Measurements from ENCODE around the gene LRRN4.

The LRRN4 gene

DNA sequence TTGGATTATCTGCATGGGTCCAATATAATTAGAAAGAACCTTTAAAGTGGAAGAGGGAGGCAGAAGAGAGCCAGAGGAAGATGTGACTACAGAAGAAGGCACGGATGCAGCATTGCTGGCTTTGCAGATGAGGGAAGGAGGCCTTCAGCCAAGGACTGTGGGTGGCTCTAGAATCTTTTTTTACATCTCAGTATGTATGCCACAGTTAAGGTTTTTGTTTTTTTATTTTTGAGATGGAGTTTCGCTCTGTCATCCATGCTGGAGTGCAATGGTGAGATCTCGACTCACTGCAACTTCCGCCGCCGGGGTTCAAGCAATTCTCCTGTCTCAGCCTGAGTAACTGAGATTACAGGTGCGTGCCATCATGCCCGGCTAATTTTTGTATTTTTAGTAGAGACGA is 54.1 kb downstream of the LRRN4 start (continued):
- no peak for TF ChIP-seq PATZ1 (CRISPR knock-in tag; IDR thresholded peaks at IDR 0.05; ENCODE audit: borderline replicate concordance)
- no peak for TF ChIP-seq OSR1 (CRISPR knock-in tag; IDR thresholded peaks at IDR 0.05)

- TF ChIP-seq PATZ1 (CRISPR knock-in tag; IDR thresholded peaks at IDR 0.05; ENCODE audit: borderline replicate concordance): no peak
- no peak for TF ChIP-seq PPARA (CRISPR knock-in tag; IDR thresholded peaks at IDR 0.05; ENCODE audit: borderline replicate concordance)
- TF ChIP-seq BACH2 (CRISPR knock-in tag; IDR thresholded peaks at IDR 0.05; ENCODE audit: borderline replicate concordance): no peak
- TF ChIP-seq OSR1 (CRISPR knock-in tag; IDR thresholded peaks at IDR 0.05): no peak
- TF ChIP-seq ESRRG (CRISPR knock-in tag; IDR thresholded peaks at IDR 0.05): no peak
- no peak for TF ChIP-seq ISL1 (CRISPR knock-in tag; IDR thresholded peaks at IDR 0.05)
- TF ChIP-seq ARNTL (CRISPR knock-in tag; IDR thresholded peaks at IDR 0.05; ENCODE audit: borderline replicate concordance, low read depth): no peak
- TF ChIP-seq, protein P1, sequence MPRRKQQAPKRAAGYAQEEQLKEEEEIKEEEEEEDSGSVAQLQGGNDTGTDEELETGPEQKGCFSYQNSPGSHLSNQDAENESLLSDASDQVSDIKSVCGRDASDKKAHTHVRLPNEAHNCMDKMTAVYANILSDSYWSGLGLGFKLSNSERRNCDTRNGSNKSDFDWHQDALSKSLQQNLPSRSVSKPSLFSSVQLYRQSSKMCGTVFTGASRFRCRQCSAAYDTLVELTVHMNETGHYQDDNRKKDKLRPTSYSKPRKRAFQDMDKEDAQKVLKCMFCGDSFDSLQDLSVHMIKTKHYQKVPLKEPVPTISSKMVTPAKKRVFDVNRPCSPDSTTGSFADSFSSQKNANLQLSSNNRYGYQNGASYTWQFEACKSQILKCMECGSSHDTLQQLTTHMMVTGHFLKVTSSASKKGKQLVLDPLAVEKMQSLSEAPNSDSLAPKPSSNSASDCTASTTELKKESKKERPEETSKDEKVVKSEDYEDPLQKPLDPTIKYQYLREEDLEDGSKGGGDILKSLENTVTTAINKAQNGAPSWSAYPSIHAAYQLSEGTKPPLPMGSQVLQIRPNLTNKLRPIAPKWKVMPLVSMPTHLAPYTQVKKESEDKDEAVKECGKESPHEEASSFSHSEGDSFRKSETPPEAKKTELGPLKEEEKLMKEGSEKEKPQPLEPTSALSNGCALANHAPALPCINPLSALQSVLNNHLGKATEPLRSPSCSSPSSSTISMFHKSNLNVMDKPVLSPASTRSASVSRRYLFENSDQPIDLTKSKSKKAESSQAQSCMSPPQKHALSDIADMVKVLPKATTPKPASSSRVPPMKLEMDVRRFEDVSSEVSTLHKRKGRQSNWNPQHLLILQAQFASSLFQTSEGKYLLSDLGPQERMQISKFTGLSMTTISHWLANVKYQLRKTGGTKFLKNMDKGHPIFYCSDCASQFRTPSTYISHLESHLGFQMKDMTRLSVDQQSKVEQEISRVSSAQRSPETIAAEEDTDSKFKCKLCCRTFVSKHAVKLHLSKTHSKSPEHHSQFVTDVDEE (CRISPR knock-in tag; IDR thresholded peaks at IDR 0.05): no peak
- no peak for TF ChIP-seq RARB (CRISPR knock-in tag; IDR thresholded peaks at IDR 0.05)
- TF ChIP-seq ZNF565 (CRISPR knock-in tag; conservative IDR thresholded peaks at IDR 0.05; ENCODE audit: low read depth): no peak
- TF ChIP-seq TOX (CRISPR knock-in tag; IDR thresholded peaks at IDR 0.05; ENCODE audit: borderline replicate concordance): no peak
- TF ChIP-seq ZNF8 (CRISPR knock-in tag; IDR thresholded peaks at IDR 0.05): no peak
- TF ChIP-seq ZNF70 (CRISPR knock-in tag; IDR thresholded peaks at IDR 0.05): no peak
- no peak for TF ChIP-seq SNAI2 (CRISPR knock-in tag; IDR thresholded peaks at IDR 0.05)
- no peak for TF ChIP-seq ZC3H10 (CRISPR knock-in tag; IDR thresholded peaks at IDR 0.05)
- TF ChIP-seq, protein P2, sequence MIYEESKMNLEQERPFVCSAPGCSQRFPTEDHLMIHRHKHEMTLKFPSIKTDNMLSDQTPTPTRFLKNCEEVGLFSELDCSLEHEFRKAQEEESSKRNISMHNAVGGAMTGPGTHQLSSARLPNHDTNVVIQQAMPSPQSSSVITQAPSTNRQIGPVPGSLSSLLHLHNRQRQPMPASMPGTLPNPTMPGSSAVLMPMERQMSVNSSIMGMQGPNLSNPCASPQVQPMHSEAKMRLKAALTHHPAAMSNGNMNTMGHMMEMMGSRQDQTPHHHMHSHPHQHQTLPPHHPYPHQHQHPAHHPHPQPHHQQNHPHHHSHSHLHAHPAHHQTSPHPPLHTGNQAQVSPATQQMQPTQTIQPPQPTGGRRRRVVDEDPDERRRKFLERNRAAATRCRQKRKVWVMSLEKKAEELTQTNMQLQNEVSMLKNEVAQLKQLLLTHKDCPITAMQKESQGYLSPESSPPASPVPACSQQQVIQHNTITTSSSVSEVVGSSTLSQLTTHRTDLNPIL (CRISPR knock-in tag; IDR thresholded peaks at IDR 0.05; ENCODE audit: low read depth): no peak
- no peak for TF ChIP-seq POU6F1 (CRISPR knock-in tag; IDR thresholded peaks at IDR 0.05; ENCODE audit: borderline replicate concordance, low read depth)
- no peak for ATAC-seq
Measured at GRCh38 chr20:5996765-5997164, 57.1 kb downstream of the LRRN4 start.

- peak; percentile 88 for ATAC-seq
- TF ChIP-seq PATZ1 (CRISPR knock-in tag; IDR thresholded peaks at IDR 0.05; ENCODE audit: borderline replicate concordance) (peak; percentile 47; the same call in 1 of the 2 replicates), ZFP3 (CRISPR knock-in tag; IDR thresholded peaks at IDR 0.05) (no peak), ZNF70 (CRISPR knock-in tag; IDR thresholded peaks at IDR 0.05) (no peak), ZFP30 (CRISPR knock-in tag; IDR thresholded peaks at IDR 0.05) (no peak), GLIS3 (CRISPR knock-in tag; IDR thresholded peaks at IDR 0.05) (no peak), SNAI2 (CRISPR knock-in tag; IDR thresholded peaks at IDR 0.05) (peak; percentile 28; the same call in 1 of the 2 replicates), ARNTL (CRISPR knock-in tag; IDR thresholded peaks at IDR 0.05; ENCODE audit: borderline replicate concordance, low read depth) (no peak), RARB (CRISPR knock-in tag; IDR thresholded peaks at IDR 0.05) (no peak), ZC3H10 (CRISPR knock-in tag; IDR thresholded peaks at IDR 0.05) (no peak; the same call in 1 of the 2 replicates), TCF4 (CRISPR knock-in tag; IDR thresholded peaks at IDR 0.05; ENCODE audit: borderline replicate concordance) (no peak; the same call in 1 of the 2 replicates), PPARA (CRISPR knock-in tag; IDR thresholded peaks at IDR 0.05; ENCODE audit: borderline replicate concordance) (no peak), BACH2 (CRISPR knock-in tag; IDR thresholded peaks at IDR 0.05; ENCODE audit: borderline replicate concordance) (no peak)
- TF ChIP-seq, protein P1 (CRISPR knock-in tag; IDR thresholded peaks at IDR 0.05): no peak
Measured at GRCh38 chr20:5991623-5992441, 62.0 kb downstream of the LRRN4 start.
